ENCODE data around the gene RNF223. TPM values are rescaled to one million over a fixed set of nuclear protein-coding genes. Genes with fewer than 3 reads are reported as not detected.
A peak's percentile ranks its signal among the peaks of the same experiment; 100 is the strongest.

The RNF223 gene
- total and polyA plus RNA-seq, 2 of the 13 experiments (the other 11 are each of a cell fraction or from before 2014, with no cell fraction given) = 0.03 TPM; not detected in 1

- TF ChIP-seq ZNF850 (CRISPR knock-in tag; conservative IDR thresholded peaks at IDR 0.05) (no peak), ZNF17 (CRISPR knock-in tag; IDR thresholded peaks at IDR 0.05) (0 out of 2 replicates have a peak, but pooled peaks have one; percentile 36), AHR (CRISPR knock-in tag; IDR thresholded peaks at IDR 0.05) (no peak), CBX5 (CRISPR knock-in tag; IDR thresholded peaks at IDR 0.05; ENCODE audit: borderline replicate concordance) (no peak), FOXA3 (CRISPR knock-in tag; IDR thresholded peaks at IDR 0.05) (0 out of 2 replicates have a peak, but pooled peaks have one; percentile 11), BATF2 (CRISPR knock-in tag; IDR thresholded peaks at IDR 0.05) (no peak), AFF4 (CRISPR knock-in tag; IDR thresholded peaks at IDR 0.05) (no peak), ZSCAN12 (CRISPR knock-in tag; IDR thresholded peaks at IDR 0.05) (no peak), ZNF550 (CRISPR knock-in tag; IDR thresholded peaks at IDR 0.05; ENCODE audit: borderline replicate concordance) (no peak)
- TF ChIP-seq, protein P1, sequence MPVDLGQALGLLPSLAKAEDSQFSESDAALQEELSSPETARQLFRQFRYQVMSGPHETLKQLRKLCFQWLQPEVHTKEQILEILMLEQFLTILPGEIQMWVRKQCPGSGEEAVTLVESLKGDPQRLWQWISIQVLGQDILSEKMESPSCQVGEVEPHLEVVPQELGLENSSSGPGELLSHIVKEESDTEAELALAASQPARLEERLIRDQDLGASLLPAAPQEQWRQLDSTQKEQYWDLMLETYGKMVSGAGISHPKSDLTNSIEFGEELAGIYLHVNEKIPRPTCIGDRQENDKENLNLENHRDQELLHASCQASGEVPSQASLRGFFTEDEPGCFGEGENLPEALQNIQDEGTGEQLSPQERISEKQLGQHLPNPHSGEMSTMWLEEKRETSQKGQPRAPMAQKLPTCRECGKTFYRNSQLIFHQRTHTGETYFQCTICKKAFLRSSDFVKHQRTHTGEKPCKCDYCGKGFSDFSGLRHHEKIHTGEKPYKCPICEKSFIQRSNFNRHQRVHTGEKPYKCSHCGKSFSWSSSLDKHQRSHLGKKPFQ (CRISPR knock-in tag; IDR thresholded peaks at IDR 0.05; ENCODE audit: insufficient replicate concordance) = no peak
- POLR2A ChIA-PET = interaction anchor here (0.8 to 1.6 kb wide), 4 partner anchors 14 to 40 kb away, joined by 3 to 5 read pairs (median 3); no protein-coding TSS in a partner anchor
- Histone ChIP-seq H3K36me3 (replicated peaks in 1 of 2; ENCODE audit: control insufficient read depth in 1 of 2, insufficient read depth in 2 of 2, low read length in 2 of 2) (peaks cover 4 to 20% of the 10 kb centered on the region in 2 experiments; a peak in 4 of 5 replicates), H3K27ac (ENCODE audit: extremely low read length, insufficient read depth, low read length) (no peak overlapping the region), H3K27me3 (ENCODE audit: control insufficient read depth in 1 of 2, insufficient read depth in 2 of 2, low read length in 2 of 2) (no peaks in the 10 kb centered on the region), H3K79me2 (ENCODE audit: insufficient read depth, low read length) (peaks cover 23% of the 10 kb centered on the region), H3K4me2 (ENCODE audit: low read depth, low read length) (peak overlapping the region; percentile 27; the same call in 1 of the 2 replicates), H3K4me1 (ENCODE audit: insufficient read depth, low read length) (peaks cover 45% of the 10 kb centered on the region), H3K9ac (ENCODE audit: insufficient read depth, low read depth, low read length) (0 out of 2 replicates have a peak overlapping the region, but pooled peaks have one; percentile 2), H3K4me3 (replicated peaks in 1 of 3; ENCODE audit: insufficient read depth in 1 of 3, low read depth in 2 of 3, low read length in 3 of 3) (no peak overlapping the region), H4K20me1 (ENCODE audit: insufficient read depth, low read length) (peaks cover 31% of the 10 kb centered on the region; the same call in 1 of the 2 replicates), H2AFZ (ENCODE audit: low read length) (no peak overlapping the region), H3K9me3 (ENCODE audit: low read length) (no peaks in the 10 kb centered on the region)
- intact Hi-C loops (cut with micrococcal nuclease; ENCODE audit: unreplicated experiment) (no loop called here), in situ Hi-C loops (cut with HindIII; ENCODE audit: extremely low pct_ligation_motif_present, low pct_unique_long_range_greater_than_20kb) (loop anchor here (5.0 kb wide), 1 partner anchor 33 kb away; no protein-coding TSS in a partner anchor)
- 90% methylated on average over 2 of the region's 9 CpGs for WGBS (ENCODE audit: low lambda C conversion rate)
- FAIRE-seq (no peak), DNase-seq (ENCODE audit: low spot score) (no peak), ATAC-seq (no peak)
- CTCF ChIA-PET (ENCODE audit: low intra/inter-chr PET ratio, low total read pairs) = no interaction called here
- no TSS peak for BruUV-seq (replicated peaks)
These were observed 49.8 kb downstream of the RNF223 start for GRCh38 chr1:1024149-1024770.

Data from HepG2 (cell line).